Measurements from ENCODE around the gene TMEM267. TPM values are rescaled to one million over a fixed set of nuclear protein-coding genes. Genes with fewer than 3 reads are reported as not detected.

Gene TMEM267
- polyA plus RNA-seq, 1 experiment = 16.3 TPM

- CTCF ChIA-PET = interaction anchor here (1.1 to 2.9 kb wide), 2 partner anchors 9 to 87 kb away, joined by 3 to 15 read pairs; partner anchors contain the start of gene TMEM267
- Histone ChIP-seq H3K27ac (ENCODE audit: low read depth, low read length) (no peak overlapping the region), H3K27me3 (ENCODE audit: control insufficient read depth, insufficient read depth, low read length) (peaks cover 11% of the 10 kb centered on the region), H3K9me3 (ENCODE audit: control insufficient read depth, insufficient read depth, low read length) (no peaks in the 10 kb centered on the region; the same call in 1 of the 2 replicates), H3K4me3 (ENCODE audit: low read depth, low read length) (peak overlapping the region; percentile 52)
- no peak for DNase-seq (ENCODE audit: low read depth, low spot score)
- POLR2A ChIA-PET = interaction anchor here (0.6 to 0.7 kb wide), 2 partner anchors 87 to 88 kb away, joined by 7 read pairs; partner anchors contain the start of gene TMEM267
- TF ChIP-seq, protein P1, sequence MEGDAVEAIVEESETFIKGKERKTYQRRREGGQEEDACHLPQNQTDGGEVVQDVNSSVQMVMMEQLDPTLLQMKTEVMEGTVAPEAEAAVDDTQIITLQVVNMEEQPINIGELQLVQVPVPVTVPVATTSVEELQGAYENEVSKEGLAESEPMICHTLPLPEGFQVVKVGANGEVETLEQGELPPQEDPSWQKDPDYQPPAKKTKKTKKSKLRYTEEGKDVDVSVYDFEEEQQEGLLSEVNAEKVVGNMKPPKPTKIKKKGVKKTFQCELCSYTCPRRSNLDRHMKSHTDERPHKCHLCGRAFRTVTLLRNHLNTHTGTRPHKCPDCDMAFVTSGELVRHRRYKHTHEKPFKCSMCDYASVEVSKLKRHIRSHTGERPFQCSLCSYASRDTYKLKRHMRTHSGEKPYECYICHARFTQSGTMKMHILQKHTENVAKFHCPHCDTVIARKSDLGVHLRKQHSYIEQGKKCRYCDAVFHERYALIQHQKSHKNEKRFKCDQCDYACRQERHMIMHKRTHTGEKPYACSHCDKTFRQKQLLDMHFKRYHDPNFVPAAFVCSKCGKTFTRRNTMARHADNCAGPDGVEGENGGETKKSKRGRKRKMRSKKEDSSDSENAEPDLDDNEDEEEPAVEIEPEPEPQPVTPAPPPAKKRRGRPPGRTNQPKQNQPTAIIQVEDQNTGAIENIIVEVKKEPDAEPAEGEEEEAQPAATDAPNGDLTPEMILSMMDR (IDR thresholded peaks at IDR 0.05; ENCODE audit: low read depth, low read length) = no peak
Measured at GRCh38 chr5:43396762-43397304, 86.8 kb downstream of the TMEM267 start.

Other genes with a start within 250 kb of the TMEM267 start
- 26.5 and 31.1 TPM in 2 replicates for gene HMGCS1, start 170.5 kb downstream of the TMEM267 start, polyA plus RNA-seq (2011; rRNA removed)
- 0.04 TPM in 2 replicates for gene CCL28, start 71.5 kb downstream of the TMEM267 start, polyA plus RNA-seq (2011; rRNA removed)
- 1.9 and 3.5 TPM in 2 replicates for gene C5orf34, start 31.3 kb upstream of the TMEM267 start, polyA plus RNA-seq (2011; rRNA removed)
- gene PAIP1, start 73.2 kb upstream of the TMEM267 start, polyA plus RNA-seq (2011; rRNA removed) = 125 and 148 TPM in 2 replicates
- gene NNT, start 119.3 kb upstream of the TMEM267 start, polyA plus RNA-seq (2011; rRNA removed) = 55.4 and 64.6 TPM in 2 replicates

Measured in AG04450 (cell line).